Subcutaneous adipose tissue (tissue), 4 donors: ENCODE results near the gene BRIP1. TPM values are rescaled to one million over a fixed set of nuclear protein-coding genes. Genes with fewer than 3 reads are reported as not detected.
A peak's percentile ranks its signal among the peaks of the same experiment; 100 is the strongest.

Source experiments
- total RNA-seq, 4 donors: library from RNA; depleted of rRNA; stranded (reverse); fragments of >200 nt; gene quantifications; one replicate each; pipeline ENCODE4 v1.1.0, GENCODE V29; 2016
- TF ChIP-seq, protein P1 (sequence below): fragments of 450-650 bp; IDR thresholded peaks from one replicate; pipeline ENCODE4 v1.5.1; 2016; ENCODE audit warnings: low read depth, mild to moderate bottlenecking, control low read depth, antibody characterized with exemption, moderate library complexity

The BRIP1 gene
- total RNA-seq, 4 donors from 2014 or later, result 0.33 to 1.1 (median 0.98) TPM

- TF ChIP-seq, protein P1, sequence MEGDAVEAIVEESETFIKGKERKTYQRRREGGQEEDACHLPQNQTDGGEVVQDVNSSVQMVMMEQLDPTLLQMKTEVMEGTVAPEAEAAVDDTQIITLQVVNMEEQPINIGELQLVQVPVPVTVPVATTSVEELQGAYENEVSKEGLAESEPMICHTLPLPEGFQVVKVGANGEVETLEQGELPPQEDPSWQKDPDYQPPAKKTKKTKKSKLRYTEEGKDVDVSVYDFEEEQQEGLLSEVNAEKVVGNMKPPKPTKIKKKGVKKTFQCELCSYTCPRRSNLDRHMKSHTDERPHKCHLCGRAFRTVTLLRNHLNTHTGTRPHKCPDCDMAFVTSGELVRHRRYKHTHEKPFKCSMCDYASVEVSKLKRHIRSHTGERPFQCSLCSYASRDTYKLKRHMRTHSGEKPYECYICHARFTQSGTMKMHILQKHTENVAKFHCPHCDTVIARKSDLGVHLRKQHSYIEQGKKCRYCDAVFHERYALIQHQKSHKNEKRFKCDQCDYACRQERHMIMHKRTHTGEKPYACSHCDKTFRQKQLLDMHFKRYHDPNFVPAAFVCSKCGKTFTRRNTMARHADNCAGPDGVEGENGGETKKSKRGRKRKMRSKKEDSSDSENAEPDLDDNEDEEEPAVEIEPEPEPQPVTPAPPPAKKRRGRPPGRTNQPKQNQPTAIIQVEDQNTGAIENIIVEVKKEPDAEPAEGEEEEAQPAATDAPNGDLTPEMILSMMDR, result no peak
Observed at GRCh38 chr17:61808442-61808841, 54.9 kb downstream of the BRIP1 start.

- TF ChIP-seq, protein P1, result peak; percentile 81
Observed at GRCh38 chr17:61806936-61807335, 56.4 kb downstream of the BRIP1 start.

DNA sequence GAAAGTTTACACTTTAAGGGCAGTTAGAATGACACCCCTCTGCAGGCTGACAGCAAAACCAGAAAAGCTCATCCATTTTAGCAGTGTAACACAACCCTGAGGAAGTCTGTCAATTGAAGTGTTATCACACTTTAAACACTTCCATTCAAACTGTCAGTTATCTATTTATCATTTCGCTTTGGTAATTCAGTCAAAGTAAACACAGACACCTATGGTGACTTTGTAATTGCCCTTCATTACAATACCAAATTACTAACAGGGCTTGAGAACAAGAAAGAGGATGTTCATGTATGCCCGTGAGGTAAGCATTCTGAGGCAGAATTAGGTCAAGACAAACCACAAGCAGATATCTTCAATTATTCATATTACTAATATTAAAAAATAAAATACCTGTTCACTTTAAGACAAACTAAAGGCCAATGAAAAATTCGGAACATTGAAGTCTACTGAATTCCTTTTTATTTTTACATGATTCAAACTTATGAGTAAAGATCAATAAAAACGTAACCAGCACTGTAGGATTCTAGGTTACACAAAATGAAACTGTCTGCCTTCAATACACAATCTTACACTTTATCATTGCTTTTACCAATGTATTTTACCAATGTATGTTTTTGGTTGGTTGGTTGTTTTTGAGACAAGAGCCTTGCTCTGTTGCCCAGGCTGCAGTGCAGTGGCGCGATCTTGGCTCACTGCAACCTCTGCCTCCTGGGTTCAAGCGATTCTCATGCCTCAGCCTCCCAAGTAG is 57.1 kb downstream of the BRIP1 start:
- TF ChIP-seq, protein P1, result no peak

GRCh38 chr17:61805399-61805798 is 57.9 kb downstream of the BRIP1 start:
- TF ChIP-seq, protein P1, result no peak

DNA sequence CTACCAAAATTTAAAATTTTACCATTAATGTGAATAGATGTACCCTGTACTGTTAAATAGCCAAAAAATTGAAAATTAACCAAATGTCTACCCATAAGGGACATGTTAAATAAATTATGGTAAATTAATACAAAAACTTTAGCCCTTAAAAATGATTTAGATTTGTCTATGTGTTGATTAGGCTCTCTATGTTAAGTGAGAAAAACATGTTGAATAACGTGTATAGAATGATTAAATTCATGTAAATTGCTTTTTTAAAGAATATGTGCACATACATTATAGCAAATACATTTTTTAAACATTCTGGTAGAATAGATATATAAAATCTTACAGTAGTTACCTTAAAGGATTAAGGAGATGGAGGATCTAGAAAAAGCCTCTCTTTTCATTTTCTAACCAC is 59.5 kb downstream of the BRIP1 start:
- TF ChIP-seq, protein P1, result no peak

- TF ChIP-seq, protein P1, result no peak
Observed at GRCh38 chr17:61803216-61803615, 60.1 kb downstream of the BRIP1 start.

GRCh38 chr17:61799812-61800484 is 63.4 kb downstream of the BRIP1 start:
- TF ChIP-seq, protein P1, result no peak
